ENCODE results near the gene IFFO2.

IFFO2 gene

DNA sequence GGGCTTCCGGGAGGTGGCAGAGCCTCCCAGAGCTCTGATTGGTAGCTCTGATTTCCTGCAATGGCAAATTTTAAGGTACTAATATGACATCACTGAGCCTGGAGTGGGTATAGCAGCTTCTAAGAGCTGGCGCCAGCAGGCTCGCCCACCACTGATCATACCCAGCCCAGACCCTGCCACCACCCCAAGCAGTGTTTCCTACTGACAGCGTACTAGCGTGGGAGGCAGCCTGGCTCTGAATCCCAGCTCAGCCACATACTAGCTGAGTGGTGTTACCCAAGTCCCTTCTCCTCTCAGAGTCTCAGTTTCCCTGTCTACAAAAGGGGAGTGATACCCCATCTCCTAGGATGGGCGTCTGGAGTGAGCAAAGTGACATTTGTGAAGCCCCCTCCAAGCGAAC lies 41.1 kb downstream of the IFFO2 start:
- no peak overlapping the region for H3K4me2 ChIP-seq (ENCODE audit: low read depth, low read length)
- no peaks in the 10 kb centered on the region for H3K9me3 ChIP-seq (replicated peaks; ENCODE audit: insufficient read depth, low read length)
- H3K27ac ChIP-seq (ENCODE audit: low read length) = no peak overlapping the region
- H3K36me3 ChIP-seq (replicated peaks; ENCODE audit: insufficient read depth, low read length) = no peaks in the 10 kb centered on the region
- H3K9me2 ChIP-seq (replicated peaks; ENCODE audit: insufficient read depth, low read length) = no peaks in the 10 kb centered on the region
- no peak for DNase-seq
- no peaks in the 10 kb centered on the region for H3F3A ChIP-seq (ENCODE audit: insufficient read depth, low read length)
- H3K9ac ChIP-seq (ENCODE audit: low read length) = no peak overlapping the region
- H3K4me1 ChIP-seq (ENCODE audit: low read length) = no peaks in the 10 kb centered on the region
- H3K4me3 ChIP-seq (ENCODE audit: low read length) = no peak overlapping the region
- no peak overlapping the region for H2AFZ ChIP-seq (ENCODE audit: low read length)
- no peaks in the 10 kb centered on the region for H3K79me2 ChIP-seq (ENCODE audit: low read length)
- no peaks in the 10 kb centered on the region for H3K27me3 ChIP-seq (replicated peaks; ENCODE audit: insufficient read depth, low read length)
- TF ChIP-seq EZH2 (optimal IDR thresholded peaks at IDR 0.05; ENCODE audit: low read depth, low read length) (no peak), EZH2phosphoT487 (IDR thresholded peaks at IDR 0.05; ENCODE audit: low read length) (no peak)
- TF ChIP-seq, protein P1, sequence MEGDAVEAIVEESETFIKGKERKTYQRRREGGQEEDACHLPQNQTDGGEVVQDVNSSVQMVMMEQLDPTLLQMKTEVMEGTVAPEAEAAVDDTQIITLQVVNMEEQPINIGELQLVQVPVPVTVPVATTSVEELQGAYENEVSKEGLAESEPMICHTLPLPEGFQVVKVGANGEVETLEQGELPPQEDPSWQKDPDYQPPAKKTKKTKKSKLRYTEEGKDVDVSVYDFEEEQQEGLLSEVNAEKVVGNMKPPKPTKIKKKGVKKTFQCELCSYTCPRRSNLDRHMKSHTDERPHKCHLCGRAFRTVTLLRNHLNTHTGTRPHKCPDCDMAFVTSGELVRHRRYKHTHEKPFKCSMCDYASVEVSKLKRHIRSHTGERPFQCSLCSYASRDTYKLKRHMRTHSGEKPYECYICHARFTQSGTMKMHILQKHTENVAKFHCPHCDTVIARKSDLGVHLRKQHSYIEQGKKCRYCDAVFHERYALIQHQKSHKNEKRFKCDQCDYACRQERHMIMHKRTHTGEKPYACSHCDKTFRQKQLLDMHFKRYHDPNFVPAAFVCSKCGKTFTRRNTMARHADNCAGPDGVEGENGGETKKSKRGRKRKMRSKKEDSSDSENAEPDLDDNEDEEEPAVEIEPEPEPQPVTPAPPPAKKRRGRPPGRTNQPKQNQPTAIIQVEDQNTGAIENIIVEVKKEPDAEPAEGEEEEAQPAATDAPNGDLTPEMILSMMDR (IDR thresholded peaks at IDR 0.05; ENCODE audit: low read length) = no peak
- H4K20me1 ChIP-seq (ENCODE audit: insufficient read depth, low read length) = no peaks in the 10 kb centered on the region

DNA sequence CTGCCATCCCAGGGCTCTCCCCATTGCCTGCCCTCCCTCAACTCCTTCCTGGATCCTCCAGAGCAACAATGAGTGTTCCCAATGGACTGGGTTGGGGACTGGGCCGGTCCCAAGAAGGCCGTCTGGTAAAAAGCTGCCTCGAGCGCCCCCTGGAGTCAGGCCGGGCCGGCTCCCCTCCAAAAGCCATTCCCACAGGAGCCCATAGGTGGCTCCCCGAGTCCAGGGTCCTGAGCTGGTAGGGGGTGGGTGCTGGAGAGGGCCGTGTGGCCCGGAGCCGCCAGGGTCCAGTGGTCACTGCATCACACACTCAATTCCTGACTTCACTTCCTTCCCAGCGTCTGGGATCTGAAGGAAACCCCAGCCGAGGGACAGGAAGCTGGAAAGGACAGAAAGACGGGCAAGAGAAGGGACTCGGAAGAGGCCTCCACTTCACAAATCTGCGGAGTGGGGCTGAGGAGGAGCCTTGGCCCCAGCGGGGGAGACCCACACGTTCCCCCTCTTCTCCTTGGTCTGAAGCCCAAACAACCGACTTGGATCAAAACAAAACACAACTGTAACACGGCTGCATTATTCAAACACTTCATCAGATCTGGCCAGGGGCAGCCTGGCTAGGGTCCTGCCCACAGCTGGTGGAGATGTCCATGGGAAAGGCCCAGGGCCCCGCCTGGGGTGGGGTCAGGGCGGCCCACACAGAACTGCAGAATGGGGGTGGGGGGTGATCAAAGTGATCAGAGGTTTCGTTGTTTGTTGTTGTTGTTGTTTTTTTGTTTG lies 43.2 kb downstream of the IFFO2 start:
- Histone ChIP-seq H3K4me1 (ENCODE audit: low read length) (no peaks in the 10 kb centered on the region), H3K9me2 (replicated peaks; ENCODE audit: insufficient read depth, low read length) (no peaks in the 10 kb centered on the region), H3K79me2 (ENCODE audit: low read length) (no peaks in the 10 kb centered on the region), H3K4me3 (ENCODE audit: low read length) (no peak overlapping the region), H3K4me2 (ENCODE audit: low read depth, low read length) (no peak overlapping the region), H3K27ac (ENCODE audit: low read length) (no peak overlapping the region), H4K20me1 (ENCODE audit: insufficient read depth, low read length) (no peaks in the 10 kb centered on the region), H3K9me3 (replicated peaks; ENCODE audit: insufficient read depth, low read length) (no peaks in the 10 kb centered on the region), H3K27me3 (replicated peaks; ENCODE audit: insufficient read depth, low read length) (no peaks in the 10 kb centered on the region), H3K36me3 (replicated peaks; ENCODE audit: insufficient read depth, low read length) (no peaks in the 10 kb centered on the region), H2AFZ (ENCODE audit: low read length) (no peak overlapping the region), H3F3A (ENCODE audit: insufficient read depth, low read length) (no peaks in the 10 kb centered on the region), H3K9ac (ENCODE audit: low read length) (no peak overlapping the region)
- peak; percentile 63 for DNase-seq
- TF ChIP-seq EZH2phosphoT487 (IDR thresholded peaks at IDR 0.05; ENCODE audit: low read length) (no peak), EZH2 (optimal IDR thresholded peaks at IDR 0.05; ENCODE audit: low read depth, low read length) (no peak)
- TF ChIP-seq, protein P1 (IDR thresholded peaks at IDR 0.05; ENCODE audit: low read length) = peak; percentile 100

GRCh38 chr1:18912550-18912949 lies 43.9 kb downstream of the IFFO2 start:
- Histone ChIP-seq H3K36me3 (replicated peaks; ENCODE audit: insufficient read depth, low read length) (no peaks in the 10 kb centered on the region), H4K20me1 (ENCODE audit: insufficient read depth, low read length) (no peaks in the 10 kb centered on the region), H2AFZ (ENCODE audit: low read length) (no peak overlapping the region), H3K9me3 (replicated peaks; ENCODE audit: insufficient read depth, low read length) (no peaks in the 10 kb centered on the region), H3K4me3 (ENCODE audit: low read length) (no peak overlapping the region), H3K9ac (ENCODE audit: low read length) (no peak overlapping the region), H3K27me3 (replicated peaks; ENCODE audit: insufficient read depth, low read length) (no peaks in the 10 kb centered on the region), H3F3A (ENCODE audit: insufficient read depth, low read length) (no peaks in the 10 kb centered on the region), H3K9me2 (replicated peaks; ENCODE audit: insufficient read depth, low read length) (no peaks in the 10 kb centered on the region), H3K4me2 (ENCODE audit: low read depth, low read length) (no peak overlapping the region), H3K4me1 (ENCODE audit: low read length) (no peaks in the 10 kb centered on the region), H3K27ac (ENCODE audit: low read length) (no peak overlapping the region), H3K79me2 (ENCODE audit: low read length) (no peaks in the 10 kb centered on the region)
- TF ChIP-seq EZH2phosphoT487 (IDR thresholded peaks at IDR 0.05; ENCODE audit: low read length) = no peak
- TF ChIP-seq, protein P1 (IDR thresholded peaks at IDR 0.05; ENCODE audit: low read length) = no peak
- no peak for TF ChIP-seq EZH2 (optimal IDR thresholded peaks at IDR 0.05; ENCODE audit: low read depth, low read length)
- no peak for DNase-seq

All from MM.1S (cell line).